GM12874 (cell line): ENCODE measurements around the gene BACH2.

ENCODE experiments used
- TF ChIP-seq, protein P1 (sequence below): IDR thresholded peaks from 2 replicates; pipeline ENCODE4 v1.5.1; 2011; ENCODE audit warnings: low read depth, mild to moderate bottlenecking, control low read depth, low read length, moderate library complexity; ENCODE audit not compliant: insufficient read depth

The BACH2 gene

GRCh38 chr6:90285042-90285481, 11.6 kb downstream of the BACH2 start:
- TF ChIP-seq, protein P1, sequence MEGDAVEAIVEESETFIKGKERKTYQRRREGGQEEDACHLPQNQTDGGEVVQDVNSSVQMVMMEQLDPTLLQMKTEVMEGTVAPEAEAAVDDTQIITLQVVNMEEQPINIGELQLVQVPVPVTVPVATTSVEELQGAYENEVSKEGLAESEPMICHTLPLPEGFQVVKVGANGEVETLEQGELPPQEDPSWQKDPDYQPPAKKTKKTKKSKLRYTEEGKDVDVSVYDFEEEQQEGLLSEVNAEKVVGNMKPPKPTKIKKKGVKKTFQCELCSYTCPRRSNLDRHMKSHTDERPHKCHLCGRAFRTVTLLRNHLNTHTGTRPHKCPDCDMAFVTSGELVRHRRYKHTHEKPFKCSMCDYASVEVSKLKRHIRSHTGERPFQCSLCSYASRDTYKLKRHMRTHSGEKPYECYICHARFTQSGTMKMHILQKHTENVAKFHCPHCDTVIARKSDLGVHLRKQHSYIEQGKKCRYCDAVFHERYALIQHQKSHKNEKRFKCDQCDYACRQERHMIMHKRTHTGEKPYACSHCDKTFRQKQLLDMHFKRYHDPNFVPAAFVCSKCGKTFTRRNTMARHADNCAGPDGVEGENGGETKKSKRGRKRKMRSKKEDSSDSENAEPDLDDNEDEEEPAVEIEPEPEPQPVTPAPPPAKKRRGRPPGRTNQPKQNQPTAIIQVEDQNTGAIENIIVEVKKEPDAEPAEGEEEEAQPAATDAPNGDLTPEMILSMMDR, result no peak

GRCh38 chr6:90284236-90285041, 12.2 kb downstream of the BACH2 start:
- TF ChIP-seq, protein P1, result no peak

- TF ChIP-seq, protein P1, result no peak
Observed at GRCh38 chr6:90278129-90278528, 18.5 kb downstream of the BACH2 start.

GRCh38 chr6:90277302-90278011, 19.2 kb downstream of the BACH2 start:
- TF ChIP-seq, protein P1, result no peak

DNA sequence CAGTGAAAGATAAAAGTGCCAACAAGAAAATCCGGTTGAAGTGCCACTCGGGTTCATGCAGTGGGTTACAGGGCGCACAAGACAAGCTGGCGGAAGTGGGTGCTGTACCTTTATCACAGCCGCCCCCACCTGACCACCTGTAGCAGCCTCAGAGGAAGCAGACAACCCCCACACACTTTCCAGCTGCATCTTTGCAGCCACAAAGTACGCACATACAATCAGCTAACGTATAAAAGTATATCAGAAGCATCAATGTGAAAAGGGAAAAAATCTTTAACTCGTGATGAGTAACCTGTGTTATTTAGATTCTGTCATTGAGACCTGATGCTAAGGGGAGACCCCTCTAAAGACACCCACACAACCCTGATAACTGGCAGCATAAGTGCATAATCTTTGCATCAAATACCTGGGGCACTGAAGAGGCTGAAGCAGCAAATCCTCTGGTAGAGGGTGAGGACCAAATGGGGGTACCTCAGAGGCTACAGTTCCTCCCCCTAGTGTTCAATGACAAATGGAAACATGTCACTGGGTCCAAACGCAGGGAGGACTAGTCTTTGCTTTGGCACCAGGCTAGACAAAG, 22.1 kb downstream of the BACH2 start:
- TF ChIP-seq, protein P1, result 0 out of 2 replicates have a peak, but pooled peaks have one; percentile 6

DNA sequence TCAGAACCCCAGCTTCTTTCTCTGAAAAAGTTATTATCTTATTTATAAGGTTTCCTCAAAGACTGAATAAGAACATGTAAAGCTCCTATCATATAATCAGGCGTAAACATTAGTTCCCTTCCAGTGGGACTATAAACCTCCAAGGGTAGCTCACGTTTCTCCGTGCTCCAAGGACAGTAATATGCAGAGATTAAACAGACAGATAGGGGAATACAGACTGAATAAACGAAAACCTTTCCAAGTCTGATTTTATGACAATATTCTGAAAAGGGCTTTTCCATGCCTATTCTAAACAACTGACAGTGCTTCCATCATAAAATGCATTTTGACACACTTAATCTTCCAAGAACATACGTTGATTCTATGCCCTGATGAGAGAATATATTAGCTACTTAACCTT, 22.8 kb downstream of the BACH2 start:
- TF ChIP-seq, protein P1, result no peak

DNA sequence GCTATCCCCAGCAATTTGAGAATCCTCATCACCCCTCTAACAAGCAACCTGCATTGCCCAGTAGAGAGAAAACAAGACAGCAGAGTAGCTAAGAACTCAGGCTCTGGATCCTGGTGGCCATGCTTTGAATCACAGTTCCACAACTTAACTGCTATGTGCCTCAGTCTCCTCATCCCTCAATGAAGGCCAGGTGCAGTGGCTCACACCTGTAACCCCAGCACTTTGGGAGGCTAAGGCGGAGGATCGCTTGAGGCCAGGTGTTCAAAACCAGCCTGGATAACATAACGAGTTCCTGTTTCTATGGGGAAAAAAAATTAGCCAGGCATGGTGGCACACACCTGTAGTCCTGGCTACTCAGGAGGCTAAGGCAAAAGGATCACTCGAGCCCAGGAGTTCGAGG, 23.7 kb downstream of the BACH2 start:
- TF ChIP-seq, protein P1, result no peak
